HG03558 (cell line): ENCODE results near the gene PLK2.

Source experiments
- ATAC-seq: cut with Tn5 transposase; IDR thresholded peaks from one replicate; pipeline ENCODE4 v1.9.1; 2021; ENCODE audit warnings: moderate number of reproducible peaks; ENCODE audit not compliant: unreplicated experiment; ENCODE audit errors: extremely low read depth

Gene PLK2

DNA sequence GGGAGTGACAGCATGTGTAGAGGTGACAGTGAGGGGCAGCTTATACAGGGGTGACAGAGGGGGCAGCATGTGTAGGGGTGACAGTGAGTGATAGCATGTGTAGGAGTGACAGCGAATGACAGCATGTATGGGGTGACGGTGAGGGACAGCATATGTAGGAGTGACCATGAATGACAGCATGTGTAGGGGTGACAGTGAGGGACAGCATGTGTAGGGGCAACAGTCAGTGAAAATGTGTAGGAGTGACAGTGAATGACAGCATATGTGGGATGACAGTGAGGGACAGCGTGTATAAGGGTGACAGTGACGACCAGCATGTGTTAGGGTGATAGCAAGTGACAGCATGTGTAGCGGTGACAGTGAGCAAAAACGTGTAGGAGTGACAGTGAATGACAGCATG is 21.9 kb upstream of the PLK2 start:
- no peak for ATAC-seq

- no peak for ATAC-seq
Measured at GRCh38 chr5:58481066-58481676, 21.3 kb upstream of the PLK2 start.

DNA sequence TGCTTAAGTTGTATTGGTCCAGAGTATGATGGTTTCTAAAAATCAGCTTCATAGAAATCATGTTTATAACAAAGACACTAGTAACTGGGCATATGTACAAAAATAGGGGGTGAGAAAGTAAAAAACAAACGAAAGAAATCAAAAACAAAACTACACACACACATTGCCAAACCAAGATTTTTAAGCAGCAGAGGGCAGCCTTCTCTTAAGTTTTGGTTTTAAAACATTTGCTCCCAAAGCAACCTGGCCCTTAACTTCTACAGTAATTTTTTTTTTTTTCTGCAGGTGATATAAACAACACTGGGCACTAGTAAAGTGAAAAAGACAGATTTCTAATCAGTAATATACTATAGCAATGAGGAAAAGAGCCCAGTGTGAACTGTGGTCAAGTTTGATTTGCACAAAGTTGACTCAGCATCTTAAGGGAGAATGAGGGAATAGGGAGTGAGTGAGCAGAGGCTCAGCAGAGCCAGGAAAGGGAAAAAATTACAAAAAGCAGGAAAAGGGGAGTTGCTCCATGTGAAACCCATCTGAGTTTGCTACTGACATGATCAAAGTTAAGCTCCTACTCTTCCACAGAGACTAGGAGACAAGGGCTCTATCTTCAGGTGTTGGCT is 18.0 kb upstream of the PLK2 start:
- ATAC-seq, result no peak

GRCh38 chr5:58475404-58475803 is 15.5 kb upstream of the PLK2 start:
- ATAC-seq, result no peak

GRCh38 chr5:58469896-58470295 is 10.0 kb upstream of the PLK2 start:
- ATAC-seq, result no peak

DNA sequence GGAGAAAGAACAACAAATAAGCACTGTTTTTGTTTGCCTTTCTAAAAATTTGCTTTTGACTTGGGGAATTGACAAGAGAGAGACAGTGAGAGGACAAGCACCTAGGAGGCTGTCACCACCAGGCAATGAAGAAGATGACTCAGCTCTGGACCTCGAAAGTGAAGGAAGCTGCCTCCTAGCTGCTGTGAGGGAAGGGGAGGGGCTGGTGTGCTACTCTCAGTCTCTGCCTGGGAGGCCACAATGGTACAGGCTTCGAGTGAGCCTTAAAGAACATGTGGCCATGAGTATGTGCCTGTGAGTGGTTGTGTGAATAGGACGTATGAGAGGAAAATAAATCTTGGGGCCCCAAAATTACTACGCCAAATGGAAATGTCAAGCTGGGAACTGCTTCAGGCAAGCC is 7.1 kb upstream of the PLK2 start:
- ATAC-seq, result peak; percentile 96

GRCh38 chr5:58462623-58463230 is 2.8 kb upstream of the PLK2 start:
- ATAC-seq, result no peak

DNA sequence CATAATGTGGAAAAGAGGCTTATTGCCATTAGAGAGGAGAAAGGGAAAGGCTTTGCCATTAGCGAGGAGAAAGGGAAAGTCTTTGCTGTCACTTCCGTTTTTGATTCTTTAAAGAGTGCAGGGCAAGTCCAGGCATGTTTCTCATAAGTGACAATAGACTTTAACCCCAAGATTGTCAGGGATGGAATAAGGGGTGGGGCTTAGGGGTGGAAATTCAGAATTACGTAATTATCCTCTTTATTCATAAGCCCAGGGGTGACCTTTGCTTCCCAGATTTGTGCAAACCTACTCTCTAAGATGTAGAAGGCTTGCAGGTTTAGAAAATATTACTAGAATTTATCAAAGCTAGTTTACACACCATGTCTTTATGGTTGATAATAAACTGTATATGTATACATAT is 2.3 kb upstream of the PLK2 start:
- ATAC-seq, result no peak

DNA sequence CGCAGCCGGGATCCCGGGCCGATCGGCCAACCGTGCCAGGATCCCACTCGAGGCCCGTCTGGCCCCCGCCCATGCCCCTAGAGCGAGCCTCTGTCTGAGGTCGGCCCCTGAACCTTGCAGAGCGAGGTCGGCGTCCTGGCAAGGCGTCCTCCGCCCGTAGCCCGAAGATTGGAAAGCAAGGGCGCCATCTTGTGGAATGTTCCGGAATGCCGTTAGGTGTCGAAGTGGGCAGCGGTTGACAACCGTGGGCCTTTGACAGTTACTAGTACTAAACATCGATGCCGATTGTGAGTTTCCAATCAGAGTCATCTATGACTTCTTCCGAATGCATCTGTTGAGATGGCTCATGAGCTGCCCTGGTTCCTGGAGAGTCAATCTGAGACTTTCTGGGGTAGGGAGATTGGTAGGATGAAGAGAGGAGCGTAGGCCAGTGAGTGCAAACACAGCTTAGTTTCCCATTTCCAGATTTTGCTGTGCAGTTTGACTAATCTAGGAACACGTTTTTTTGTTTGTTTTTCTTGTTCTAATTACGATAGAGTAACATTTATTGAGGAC is 923 bp upstream of the PLK2 start:
- ATAC-seq, result peak; percentile 74

DNA sequence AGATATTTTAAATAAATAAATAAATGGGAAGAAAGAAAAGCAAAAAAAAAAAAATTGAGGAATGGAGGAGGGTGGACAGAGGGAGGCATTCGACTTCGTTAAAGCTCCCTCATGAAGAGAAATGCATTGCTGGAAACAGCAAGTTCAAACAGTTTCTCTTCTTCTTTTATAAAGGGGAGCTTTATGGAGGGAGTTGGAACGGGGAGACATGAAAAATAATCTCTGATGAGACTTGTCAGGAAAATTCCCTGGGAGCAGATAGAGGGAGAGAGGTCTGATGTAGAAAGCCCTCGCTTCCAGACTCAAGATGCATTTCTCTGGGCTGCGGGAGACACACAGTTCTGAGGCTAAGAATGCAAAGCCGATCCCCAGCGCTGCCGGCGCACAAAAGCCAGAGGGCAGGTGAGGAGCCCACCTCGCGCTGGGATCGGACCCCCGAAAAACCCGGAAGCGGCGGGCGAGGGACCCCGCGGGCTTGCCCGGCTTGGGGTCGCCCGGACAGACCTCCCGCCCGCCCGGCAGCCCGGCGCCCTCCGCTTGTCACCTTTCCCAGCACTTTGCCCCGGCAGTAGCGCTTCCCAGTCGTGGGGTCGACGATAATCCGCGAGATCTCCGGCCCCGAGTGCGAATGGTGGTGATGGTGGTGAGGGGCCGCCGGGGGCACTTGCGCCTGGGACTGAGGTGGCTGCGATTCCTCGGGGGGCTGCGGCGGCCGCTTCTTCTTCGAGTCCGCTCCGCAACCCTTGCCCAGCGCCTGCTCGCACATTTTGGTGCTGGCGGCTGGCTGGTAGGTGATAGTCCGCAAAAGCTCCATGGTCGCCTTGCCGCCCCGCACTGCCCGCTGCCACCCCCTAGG is 512 bp downstream of the PLK2 start:
- no peak for ATAC-seq

DNA sequence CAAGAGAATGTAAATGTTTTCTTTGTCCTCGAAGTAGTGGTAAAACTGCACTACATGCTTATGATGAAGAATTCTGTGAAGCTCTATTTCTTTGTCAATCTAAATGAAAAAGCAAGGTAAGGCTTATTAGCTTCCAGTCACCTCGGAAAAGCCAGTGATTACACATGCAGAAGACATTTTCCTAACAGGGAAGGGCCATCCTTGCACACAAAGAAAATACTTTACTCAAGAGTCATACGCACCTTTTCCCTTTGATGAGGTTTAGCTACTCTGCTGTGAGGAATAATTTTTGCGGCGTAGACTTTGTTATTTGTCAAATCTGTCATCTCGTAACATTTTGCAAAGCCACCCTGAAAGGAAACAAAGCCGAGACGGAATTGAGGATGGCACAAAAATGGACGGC is 1.1 kb downstream of the PLK2 start:
- no peak for ATAC-seq

DNA sequence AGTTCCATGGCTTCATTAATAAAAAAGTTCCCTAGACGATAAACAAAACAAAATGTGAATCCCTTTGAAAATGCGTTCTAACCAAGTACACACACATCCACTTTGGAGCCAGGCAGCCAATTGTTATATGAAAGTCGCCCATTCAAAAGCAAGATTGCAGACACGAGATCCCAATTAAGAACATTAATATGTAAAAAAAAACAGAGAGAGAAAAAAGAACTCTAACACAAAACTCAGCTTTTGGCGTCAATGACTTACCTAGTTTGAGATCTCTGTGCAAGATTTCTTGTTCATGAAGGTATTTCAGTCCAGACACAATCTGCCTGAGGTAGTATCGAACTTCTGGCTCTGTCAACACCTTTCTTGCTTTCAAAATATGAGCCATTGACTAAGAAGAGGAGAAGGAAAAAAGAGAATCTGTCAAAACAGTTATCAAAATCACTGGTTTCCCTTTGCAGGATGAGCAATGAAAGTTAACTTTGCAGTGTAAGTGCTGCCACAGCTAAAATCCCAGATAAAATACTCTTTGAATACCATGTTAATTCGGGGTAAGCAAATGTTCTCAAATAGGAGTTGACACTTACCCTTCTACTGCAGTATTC is 1.6 kb downstream of the PLK2 start:
- ATAC-seq, result no peak

GRCh38 chr5:58457050-58457449 is 2.8 kb downstream of the PLK2 start:
- ATAC-seq, result no peak

GRCh38 chr5:58456486-58456885 is 3.4 kb downstream of the PLK2 start:
- no peak for ATAC-seq

DNA sequence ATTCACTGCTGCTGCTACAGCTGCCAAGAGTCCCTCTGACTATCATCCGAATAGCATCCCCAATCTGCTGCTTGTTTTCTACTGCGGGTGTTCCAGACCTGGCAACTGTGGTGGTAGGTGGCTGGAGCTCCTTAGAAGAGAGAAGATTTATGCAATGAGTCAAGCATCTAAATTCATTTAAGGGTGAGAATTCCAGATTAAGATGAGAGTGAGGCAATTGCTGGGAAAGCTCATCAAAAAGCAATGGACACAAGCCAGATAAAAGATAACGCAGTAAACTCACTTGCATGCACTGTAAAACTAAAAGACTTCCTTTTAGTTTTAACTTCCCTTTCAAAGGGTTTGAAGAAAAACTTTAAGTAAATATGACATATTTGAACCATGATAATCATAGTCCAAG is 3.9 kb downstream of the PLK2 start:
- ATAC-seq, result no peak

DNA sequence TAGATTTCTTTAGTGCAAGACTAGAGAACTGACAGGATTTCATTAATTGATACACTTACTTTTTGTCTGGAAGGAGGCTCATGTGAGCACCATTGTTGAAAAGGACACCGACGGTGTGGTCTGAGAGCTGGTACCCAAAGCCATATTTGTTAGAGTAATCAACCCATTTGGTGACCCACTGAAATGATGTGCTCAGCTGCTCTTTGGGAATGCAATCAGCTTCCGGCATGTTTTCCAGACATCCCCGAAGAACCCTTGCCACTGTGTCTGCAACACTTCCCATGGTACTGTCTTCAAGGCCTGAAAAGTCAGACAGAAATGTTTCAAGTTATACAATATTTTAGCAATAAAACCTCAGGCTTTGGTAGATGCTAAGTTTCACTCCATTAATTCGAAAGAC is 4.4 kb downstream of the PLK2 start:
- ATAC-seq, result no peak

DNA sequence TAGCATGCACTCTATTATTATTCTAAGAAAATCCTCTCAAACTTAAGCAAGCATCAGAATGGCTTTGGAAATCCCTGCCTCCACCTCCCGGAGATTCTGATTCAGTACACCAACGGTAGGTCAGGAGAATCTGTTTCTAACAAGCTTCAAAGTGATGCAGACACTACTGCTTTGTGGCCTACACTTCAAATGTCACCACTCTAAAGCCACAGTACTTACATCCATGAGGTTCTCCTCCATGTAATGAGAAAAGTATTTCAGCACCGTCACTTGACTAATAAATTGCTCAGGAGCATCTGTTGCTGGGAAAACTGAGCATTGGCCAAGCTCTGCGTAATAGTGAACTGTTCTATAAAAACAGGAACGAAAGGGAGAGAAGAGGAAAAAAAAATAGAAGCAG is 4.8 kb downstream of the PLK2 start:
- ATAC-seq, result no peak

DNA sequence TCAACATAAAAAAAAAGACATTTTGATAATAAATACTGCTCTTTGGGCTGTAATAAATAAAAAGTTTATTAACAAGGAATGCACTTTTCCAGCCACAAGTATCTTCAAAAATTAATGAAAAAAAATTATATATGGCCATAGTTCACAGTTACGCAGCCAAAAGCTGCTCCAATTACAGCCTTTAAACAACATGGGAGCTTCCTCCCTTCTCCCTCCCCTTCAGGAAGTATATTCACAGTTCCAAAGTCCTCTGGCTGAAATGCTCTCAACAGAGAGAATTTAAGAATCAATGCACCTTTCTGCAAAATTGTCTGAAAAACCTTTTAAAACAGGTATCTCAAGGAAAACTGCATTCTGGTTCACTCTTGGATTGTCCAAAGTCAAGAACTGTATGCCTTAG is 5.9 kb downstream of the PLK2 start:
- ATAC-seq, result no peak

GRCh38 chr5:58453306-58453705 is 6.6 kb downstream of the PLK2 start:
- no peak for ATAC-seq

- ATAC-seq, result no peak
Measured at GRCh38 chr5:58452566-58453258, 7.2 kb downstream of the PLK2 start.
